Measurements from ENCODE around the gene HNRNPF. TPM values are rescaled to one million over a fixed set of nuclear protein-coding genes. Genes with fewer than 3 reads are reported as not detected.

The HNRNPF gene
- total RNA-seq, 1 donor from 2014 or later, result 211 TPM

GRCh38 chr10:43336061-43336460 lies 72.9 kb downstream of the HNRNPF start:
- H3K27me3 Mint-ChIP-seq, result peaks cover 13% of the 10 kb centered on the region
- no peak for DNase-seq (ENCODE audit: low spot score, unreplicated experiment)
- no peak for TF ChIP-seq CTCF (IDR thresholded peaks at IDR 0.05; ENCODE audit: unreplicated experiment)
- H3K36me3 Mint-ChIP-seq (ENCODE audit: insufficient read depth), result no peaks in the 10 kb centered on the region
- no peak overlapping the region for H3K4me3 Mint-ChIP-seq (ENCODE audit: low read depth)
- H3K9me3 Mint-ChIP-seq (ENCODE audit: low read depth), result no peaks in the 10 kb centered on the region
- no peak overlapping the region for H3K27ac Mint-ChIP-seq
- peaks cover 16% of the 10 kb centered on the region for H3K4me1 Mint-ChIP-seq (ENCODE audit: low read depth)

Other genes starting within 250 kb of the HNRNPF start
- gene RASGEF1A, start 142.1 kb downstream of the HNRNPF start, total RNA-seq, result 1.2 and 2.2 TPM in 2 replicates
- gene FXYD4, start 37.5 kb downstream of the HNRNPF start, total RNA-seq, result not detected in 2 replicates
- 6.2 and 7.1 TPM in 2 replicates for gene ZNF487, start 27.9 kb upstream of the HNRNPF start, total RNA-seq
- 11.8 and 12.3 TPM in 2 replicates for gene ZNF239, start 165.4 kb upstream of the HNRNPF start, total RNA-seq
- gene ZNF485, start 197.3 kb upstream of the HNRNPF start, total RNA-seq, result 5.7 and 6.3 TPM in 2 replicates
- 52.0 and 57.6 TPM in 2 replicates for gene ZNF32, start 239.7 kb upstream of the HNRNPF start, total RNA-seq